Fibroblast of villous mesenchyme (primary cell): ENCODE results near the gene KIAA1586. TPM values are rescaled to one million over a fixed set of nuclear protein-coding genes. Genes with fewer than 3 reads are reported as not detected.
"Not testable (repeated sequence)": the region's sequence is repeated elsewhere in the genome, so short reads cannot be mapped to it uniquely, and the experiment has no call there.

ENCODE experiments used
- DNase-seq: peaks from one replicate; pipeline ENCODE4 v3.0.0-alpha.2; 2010; ENCODE audit warnings: low read depth
- H3K4me3 ChIP-seq: 2 replicates; pipeline ENCODE4 v1.5.1; 2011; ENCODE audit warnings: low read depth, mild to moderate bottlenecking, low read length
- CTCF ChIP-seq: IDR thresholded peaks from 2 replicates; pipeline ENCODE4 v1.5.1; 2012; ENCODE audit warnings: low read depth, mild to moderate bottlenecking, low read length; ENCODE audit not compliant: insufficient read depth
- total RNA-seq: library from RNA; depleted of rRNA; stranded (reverse); fragments of >200 nt; gene quantifications from 2 replicates; pipeline ENCODE4 v1.2.3, GENCODE V29; 2012

The KIAA1586 gene
- total RNA-seq, 1 donor: 24.6 TPM

DNA sequence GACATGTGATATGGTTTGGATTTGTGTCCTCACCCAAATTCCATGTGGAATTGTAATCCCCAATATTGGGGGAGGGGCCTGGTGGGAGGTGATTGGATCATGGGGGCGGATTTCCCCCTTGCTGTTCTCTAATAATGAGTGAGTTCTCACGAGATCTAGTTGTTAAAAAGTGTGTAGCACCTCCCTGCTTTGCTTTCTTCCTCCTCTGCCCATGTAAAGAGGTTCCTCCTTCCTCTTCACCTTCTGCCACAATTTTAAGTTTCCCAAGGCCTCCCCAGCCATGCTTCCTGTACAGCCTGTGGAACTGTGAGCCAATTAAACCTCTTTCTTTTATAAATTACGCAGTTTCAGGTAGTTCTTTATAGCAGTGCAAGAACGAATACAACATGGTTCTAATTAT is 41.4 kb downstream of the KIAA1586 start:
- TF ChIP-seq CTCF: no peak
- DNase-seq: no peak
- no peak overlapping the region for H3K4me3 ChIP-seq

DNA sequence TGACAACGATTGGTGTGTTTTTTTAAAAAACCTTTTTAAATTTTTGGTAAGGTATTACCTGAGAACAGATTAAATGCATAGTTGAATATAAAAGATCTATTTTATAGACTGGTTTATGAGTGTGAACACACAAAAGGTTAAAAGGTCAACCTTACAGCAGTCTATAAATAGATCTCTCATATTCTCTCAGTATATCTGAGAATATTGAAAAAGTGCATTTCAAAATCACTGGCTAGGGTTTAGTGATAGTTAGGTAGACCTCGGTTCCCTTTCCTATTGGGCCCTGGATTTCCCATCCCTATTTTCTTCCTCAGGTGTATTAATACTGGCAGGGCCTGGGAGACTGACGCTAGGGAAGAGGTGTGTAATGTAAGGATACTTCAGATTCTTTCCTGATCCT is 42.8 kb downstream of the KIAA1586 start:
- no peak for TF ChIP-seq CTCF
- peak overlapping the region; percentile 58 for H3K4me3 ChIP-seq

DNA sequence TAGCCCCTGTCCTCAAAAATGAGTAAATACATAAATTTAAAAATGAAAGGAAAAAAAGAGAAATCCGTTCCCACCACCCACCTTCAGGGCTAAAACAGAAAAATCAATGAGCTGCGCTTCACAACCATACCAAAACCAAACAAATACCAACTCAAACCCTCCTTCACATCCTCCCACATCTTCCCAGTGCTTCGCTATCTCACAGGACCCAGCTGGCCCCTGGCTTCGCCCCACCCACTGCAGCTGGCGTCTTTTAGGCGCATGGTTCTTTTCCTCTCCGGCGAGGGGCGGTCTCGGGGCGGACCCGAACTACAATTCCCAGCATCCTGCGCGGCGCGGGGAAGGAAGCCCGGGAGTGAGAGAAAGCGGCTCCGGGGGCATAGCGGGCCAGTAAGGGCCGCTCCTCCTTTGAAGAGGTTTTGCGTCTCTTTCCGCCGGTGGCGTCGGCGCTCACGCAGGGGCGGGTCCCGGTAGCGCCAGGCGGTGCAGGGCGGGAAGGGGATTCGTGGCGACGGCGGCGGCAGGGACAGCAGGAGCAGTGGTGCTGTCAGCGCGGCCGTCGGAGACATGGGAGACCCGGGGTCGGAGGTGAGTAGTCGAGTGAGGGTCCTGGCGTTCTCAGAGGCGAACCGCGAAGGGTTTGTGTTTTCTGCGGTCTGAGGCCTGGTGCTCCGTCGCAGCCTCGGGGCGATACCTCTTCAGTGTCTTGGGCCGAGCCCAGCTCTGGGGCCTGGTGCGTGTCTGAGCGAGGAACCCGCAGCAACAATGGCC is 43.4 kb downstream of the KIAA1586 start, which contains the start of gene ZNF451:
TSS of gene ZNF451 (plus strand) at position 502 of the 771 bp plus-strand sequence. CDS start at position 568, 66 bp downstream.
- peak; percentile 98 for DNase-seq
- TF ChIP-seq CTCF: no peak
- peak within 1 kb of the TSS; percentile 58 for H3K4me3 ChIP-seq

More for the DNA sequence above, 42.8 kb downstream of the KIAA1586 start:
- no peak for DNase-seq

DNA sequence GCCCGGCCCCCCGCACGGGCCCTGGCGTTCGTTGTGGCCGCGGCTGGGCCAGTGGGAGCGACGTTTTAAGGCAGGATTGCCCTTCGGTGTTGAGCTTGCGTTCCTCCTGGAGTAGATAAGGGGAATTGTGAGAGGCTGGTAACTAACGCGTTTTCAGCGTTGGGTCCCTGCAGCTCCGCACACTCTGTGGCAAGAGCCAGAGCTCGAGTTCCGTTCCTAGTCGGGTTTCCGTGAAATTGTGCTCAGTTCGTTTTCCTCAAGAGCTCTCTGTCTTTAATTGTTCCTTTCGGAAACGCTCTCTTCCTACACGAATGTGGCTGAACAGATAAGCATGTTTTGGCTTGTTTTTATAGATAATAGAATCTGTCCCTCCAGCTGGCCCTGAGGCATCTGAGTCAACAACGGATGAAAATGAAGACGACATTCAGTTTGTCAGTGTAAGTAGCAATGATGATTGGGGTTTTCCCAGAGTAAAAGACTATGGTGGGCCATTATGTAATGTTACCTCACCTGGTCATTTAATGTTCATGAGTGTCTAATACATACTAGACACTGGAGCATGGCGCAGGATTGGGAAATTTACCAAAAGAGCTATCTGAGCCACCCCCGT is 44.1 kb downstream of the KIAA1586 start:
- H3K4me3 ChIP-seq, DNase-seq: not testable (repeated sequence)

- H3K4me3 ChIP-seq: peak overlapping the region; percentile 61
- not testable (repeated sequence) for DNase-seq
Observed at GRCh38 chr6:57091375-57091774, 44.9 kb downstream of the KIAA1586 start.

- H3K4me3 ChIP-seq: no peak overlapping the region
- TF ChIP-seq CTCF: no peak
- no peak for DNase-seq
Observed at GRCh38 chr6:57094689-57095088, 48.2 kb downstream of the KIAA1586 start.

DNA sequence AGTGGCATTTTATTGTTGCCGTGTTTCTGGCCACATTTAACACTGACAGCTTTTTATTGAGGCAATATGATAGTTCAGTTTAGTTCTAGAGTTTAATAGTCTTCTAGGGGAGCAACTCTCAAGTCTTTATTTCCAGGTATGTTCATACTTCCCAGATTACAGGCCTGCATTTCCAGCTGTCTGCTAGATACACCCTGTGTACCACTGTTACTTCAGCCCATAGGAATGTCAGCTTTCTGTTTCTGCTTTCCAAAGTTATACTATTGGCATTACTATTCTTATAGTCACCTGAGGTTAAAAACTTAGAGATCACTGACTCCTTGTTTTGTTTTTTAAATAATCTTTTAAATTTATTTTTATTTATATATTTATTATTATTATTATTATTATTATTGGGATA is 51.1 kb downstream of the KIAA1586 start:
- TF ChIP-seq CTCF: no peak
- H3K4me3 ChIP-seq: no peak overlapping the region
- no peak for DNase-seq

GRCh38 chr6:57102976-57103375 is 56.5 kb downstream of the KIAA1586 start:
- no peak for DNase-seq
- TF ChIP-seq CTCF: no peak

More at GRCh38 chr6:57102976-57103375, 56.5 kb downstream of the KIAA1586 start:
- H3K4me3 ChIP-seq: no peak overlapping the region
